Renal pelvis (tissue), 4 donors: ENCODE data around the gene LYPD4. TPM values are rescaled to one million over a fixed set of nuclear protein-coding genes. Genes with fewer than 3 reads are reported as not detected.

Experiments
- DNase-seq: peaks from one replicate; pipeline ENCODE4 v3.0.0-alpha.2; 2013
- polyA plus RNA-seq, 3 donors: library from polyadenylated mRNA; unstranded; fragments of 120-200 nt; gene quantifications; one replicate each; pipeline ENCODE4 v1.2.1, GENCODE V29; 2013; ENCODE audit not compliant: insufficient read length in 3 of 3

Gene LYPD4
- polyA plus RNA-seq, 3 donors = not detected

DNA sequence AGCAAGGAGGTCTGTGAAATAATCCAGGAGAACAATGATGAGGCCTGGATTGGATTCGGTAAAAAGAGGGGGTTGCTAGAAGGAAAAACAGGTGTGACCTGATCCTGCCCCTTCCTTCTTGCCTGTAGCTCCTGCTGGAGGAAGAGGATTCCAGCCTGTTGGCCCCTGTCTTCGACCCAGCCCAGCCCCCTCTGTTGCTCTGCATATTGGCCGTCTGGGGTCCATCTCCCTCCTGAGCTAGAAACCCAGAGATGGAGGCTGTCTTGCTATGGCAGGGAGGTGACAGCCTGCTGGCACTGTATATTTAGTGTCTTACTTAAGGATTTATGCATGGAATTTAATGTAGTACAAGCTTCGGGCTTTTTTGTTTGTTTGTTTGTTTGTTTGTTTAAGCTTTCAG, 7.0 kb upstream of the LYPD4 start:
- DNase-seq = no peak

DNA sequence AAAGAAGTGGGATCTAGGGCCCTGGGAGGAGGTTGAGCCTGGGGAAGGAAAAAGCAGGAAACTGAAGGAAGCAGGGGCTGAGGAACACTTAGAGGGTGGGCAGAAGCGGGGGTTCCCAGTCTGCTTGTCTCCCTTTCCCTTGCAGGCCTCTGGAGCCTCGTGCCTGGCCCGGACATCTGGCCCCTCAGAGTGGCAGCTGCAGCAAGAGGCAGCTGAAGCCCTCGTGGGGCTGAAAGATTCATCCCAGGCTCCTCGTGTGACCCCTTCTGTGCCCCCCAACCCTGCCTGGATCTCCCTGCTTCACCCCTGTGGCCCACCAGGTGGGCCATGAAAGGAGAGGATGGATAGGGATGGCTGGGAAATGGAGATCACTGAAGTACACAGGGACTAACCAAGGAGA, 5.9 kb upstream of the LYPD4 start:
- DNase-seq = no peak

DNA sequence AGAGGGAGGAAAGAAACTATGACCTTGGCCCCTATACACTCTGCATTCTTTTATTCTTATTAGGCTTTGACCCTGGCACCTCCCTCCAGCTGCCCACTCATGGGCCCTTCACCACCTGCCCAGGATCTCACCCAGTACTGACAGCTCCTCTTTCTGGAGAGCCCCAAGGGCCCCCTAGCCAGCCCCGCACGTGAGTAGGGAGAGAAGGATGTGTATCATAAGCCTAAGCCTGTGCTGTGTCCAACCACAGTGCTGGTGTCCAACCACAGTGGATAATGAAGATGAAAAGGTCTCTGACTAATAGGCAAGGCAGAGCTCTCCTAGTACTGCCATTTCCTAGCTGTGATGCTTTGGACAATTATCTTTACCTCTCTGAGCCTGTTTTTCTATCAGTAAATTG, 4.6 kb upstream of the LYPD4 start:
- DNase-seq = no peak

- no peak for DNase-seq
Observed at GRCh38 chr19:41848666-41849065, 4.2 kb upstream of the LYPD4 start.

GRCh38 chr19:41847351-41848105, 3.0 kb upstream of the LYPD4 start:
- DNase-seq = no peak

- DNase-seq = no peak
Observed at GRCh38 chr19:41845051-41845590, 638 bp upstream of the LYPD4 start.

DNA sequence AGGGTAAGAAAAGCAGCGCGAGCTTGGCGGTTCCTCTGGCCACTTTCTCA, 343 bp upstream of the LYPD4 start, which contains the start of gene DMRTC2:
TSS of gene DMRTC2 (plus strand) at position 42 of the 50 bp plus-strand sequence. CDS start 2,387 bp downstream, outside the sequence.
- no peak for DNase-seq

- DNase-seq = no peak
Observed at GRCh38 chr19:41843371-41843770, 1.1 kb downstream of the LYPD4 start.

GRCh38 chr19:41839211-41839610, 5.3 kb downstream of the LYPD4 start:
- DNase-seq = no peak

DNA sequence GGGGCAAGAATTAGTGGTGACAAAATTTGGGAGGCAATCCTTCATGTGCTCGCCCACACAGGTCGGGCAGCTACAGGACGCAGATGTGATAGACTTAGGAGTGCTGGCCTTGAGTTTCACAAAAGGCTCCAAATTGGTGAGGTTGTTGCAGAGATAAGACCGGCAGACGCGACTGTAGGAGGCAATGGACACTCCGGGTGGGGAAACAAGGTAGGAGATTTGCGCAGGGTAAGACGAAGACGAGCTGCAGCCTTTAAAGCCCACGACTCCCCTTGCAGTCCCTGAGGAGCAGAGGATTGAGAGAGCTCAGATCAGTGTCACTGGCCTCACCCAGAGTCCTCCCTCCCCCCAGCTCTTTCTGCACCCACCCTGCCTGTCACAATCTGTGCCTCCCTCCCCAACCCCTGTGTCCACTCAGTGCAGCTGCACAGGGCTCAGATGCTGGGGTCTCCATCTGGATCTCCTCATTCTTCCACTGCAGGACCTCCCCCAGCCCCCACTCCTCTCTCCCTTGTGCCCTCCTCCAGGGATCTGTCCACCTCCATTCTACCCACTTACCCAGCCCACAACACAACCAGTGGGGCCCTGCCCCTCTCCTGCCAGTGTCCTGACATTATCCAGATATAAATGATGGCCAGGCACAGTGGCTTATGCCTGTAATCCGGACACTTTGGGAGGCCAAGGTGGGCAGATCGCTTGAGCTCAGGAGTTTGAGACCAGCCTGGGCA, 6.3 kb downstream of the LYPD4 start:
- no peak for DNase-seq

GRCh38 chr19:41821003-41821735, 23.3 kb downstream of the LYPD4 start:
- peak; percentile 43 for DNase-seq

- DNase-seq = no peak
Observed at GRCh38 chr19:41816761-41817160, 27.7 kb downstream of the LYPD4 start.

DNA sequence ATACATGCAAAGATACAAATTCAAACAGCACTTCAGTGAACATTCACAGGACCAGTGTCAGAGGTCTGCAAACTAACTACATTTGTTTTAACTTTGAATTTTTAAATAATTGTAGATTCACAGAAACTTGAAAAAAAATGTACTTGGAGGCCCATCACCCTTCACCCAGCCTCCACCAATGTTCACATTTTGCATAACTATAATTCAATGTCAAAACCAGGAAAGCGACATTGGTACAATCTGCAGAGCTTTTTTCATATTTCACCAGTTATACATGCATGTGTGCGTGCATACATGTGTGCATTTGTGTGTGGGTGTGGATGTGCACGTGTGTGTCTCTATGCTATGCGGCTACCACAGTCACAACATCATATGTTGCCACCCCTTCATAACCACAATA, 29.2 kb downstream of the LYPD4 start:
- no peak for DNase-seq

GRCh38 chr19:41813911-41814310, 30.6 kb downstream of the LYPD4 start:
- no peak for DNase-seq

DNA sequence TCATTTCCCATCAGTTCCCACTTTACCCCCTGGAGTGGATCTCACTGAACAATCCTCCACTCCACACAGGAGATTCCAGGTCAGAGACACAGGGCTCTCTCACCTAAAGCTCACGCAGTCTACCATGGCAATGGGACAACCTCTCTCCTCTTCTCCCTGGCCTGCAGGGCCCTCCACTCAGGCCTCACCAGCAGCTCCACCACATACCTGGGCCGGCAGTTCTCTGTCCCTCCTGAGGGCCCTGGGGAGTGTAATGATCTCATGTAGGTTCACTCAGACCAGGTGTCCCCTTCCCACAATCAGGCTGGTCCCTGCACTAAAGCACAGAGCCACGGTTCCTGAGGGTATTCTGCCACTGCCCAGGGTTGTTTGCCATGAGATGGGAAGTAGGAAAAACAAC, 32.5 kb downstream of the LYPD4 start:
- DNase-seq = no peak

- DNase-seq = no peak
Observed at GRCh38 chr19:41811036-41811435, 33.4 kb downstream of the LYPD4 start.

GRCh38 chr19:41810301-41810700, 34.2 kb downstream of the LYPD4 start:
- DNase-seq = no peak

DNA sequence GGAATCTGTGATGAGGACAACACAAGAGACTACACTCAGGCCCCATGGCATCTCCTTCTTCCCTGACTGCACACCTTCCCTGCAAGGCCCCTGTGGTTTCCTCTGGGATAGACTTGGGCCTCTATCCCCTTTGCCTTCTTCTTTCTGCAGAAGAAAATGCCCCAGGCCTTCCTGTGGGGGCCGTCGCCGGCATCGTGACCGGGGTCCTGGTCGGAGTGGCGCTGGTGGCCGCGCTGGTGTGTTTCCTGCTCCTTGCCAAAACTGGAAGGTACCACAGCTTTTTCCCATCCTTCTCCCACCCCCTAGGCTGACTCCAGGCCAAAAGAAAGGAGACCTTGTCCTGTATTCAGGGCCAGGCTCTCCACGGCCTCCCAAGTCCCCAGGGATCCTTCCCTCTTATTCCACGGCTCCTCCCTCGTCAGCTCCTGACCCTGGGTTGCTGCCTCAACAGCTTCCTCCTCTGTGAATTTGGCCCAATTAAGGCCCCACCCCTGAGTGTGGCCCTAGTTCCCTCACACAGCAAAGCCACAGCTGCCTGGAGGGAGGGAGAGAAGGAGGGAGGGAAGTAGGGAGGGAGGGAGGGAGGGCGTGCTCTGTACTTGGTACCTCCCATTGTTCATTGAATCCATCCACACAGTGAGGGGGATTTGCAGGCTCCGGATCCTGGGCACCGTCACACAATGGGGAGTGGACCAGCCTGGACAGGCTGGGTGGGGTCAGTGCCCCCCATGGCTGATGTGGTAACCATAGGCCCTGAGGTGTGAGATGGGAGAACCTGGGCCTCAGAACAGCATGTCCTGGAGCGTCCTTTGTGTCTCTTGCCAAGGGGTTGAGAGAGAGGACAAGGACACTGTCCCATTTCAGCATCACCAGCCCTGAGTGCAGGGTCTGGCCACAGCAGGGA, 35.6 kb downstream of the LYPD4 start:
- no peak for DNase-seq

DNA sequence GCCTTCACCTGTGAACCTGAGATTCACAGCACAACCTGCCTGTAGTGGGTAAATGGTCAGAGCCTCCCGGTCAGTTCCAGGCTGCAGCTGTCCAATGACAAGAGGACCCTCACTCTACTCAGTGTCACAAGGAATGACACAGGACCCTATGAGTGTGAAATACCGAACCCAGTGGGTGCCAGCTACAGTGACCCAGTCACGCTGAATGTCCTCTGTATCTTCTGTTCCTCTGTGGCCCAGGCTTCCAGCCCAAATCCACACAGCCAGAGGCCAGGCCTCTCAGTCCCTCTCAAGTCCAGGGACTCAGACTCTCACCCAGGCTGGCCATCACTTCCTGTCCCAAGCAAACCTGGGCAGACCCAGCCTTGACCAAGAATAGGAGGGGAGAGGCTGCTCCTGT, 37.3 kb downstream of the LYPD4 start:
- DNase-seq = no peak

DNA sequence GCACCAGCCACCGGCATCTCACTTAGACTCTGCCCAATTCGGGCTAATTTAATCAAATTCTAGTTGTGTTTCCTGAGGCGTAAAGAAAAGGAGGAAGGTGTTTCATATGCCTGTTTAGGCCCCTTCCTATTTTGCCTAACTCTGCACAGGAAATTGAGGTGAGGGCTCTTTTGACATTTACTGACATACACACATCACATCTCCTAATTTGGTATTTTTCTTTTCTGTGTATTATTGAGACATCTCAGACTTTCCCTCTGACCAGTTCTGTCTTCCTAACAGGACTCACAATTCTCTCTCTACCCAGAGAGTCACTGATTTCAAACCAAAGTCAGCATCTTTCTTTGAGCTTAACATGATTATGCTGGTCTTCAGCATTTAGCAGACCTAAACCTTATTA, 40.1 kb downstream of the LYPD4 start:
- no peak for DNase-seq

GRCh38 chr19:41802770-41803169, 41.7 kb downstream of the LYPD4 start:
- DNase-seq = no peak

GRCh38 chr19:41801792-41802211, 42.7 kb downstream of the LYPD4 start:
- DNase-seq = no peak
